ENCODE measurements around the gene MS4A4A. TPM values are rescaled to one million over a fixed set of nuclear protein-coding genes. Genes with fewer than 3 reads are reported as not detected.

MS4A4A gene
- total RNA-seq = 10 to 100 TPM; 27.8 to 55.8 (median 38.3) TPM

DNA sequence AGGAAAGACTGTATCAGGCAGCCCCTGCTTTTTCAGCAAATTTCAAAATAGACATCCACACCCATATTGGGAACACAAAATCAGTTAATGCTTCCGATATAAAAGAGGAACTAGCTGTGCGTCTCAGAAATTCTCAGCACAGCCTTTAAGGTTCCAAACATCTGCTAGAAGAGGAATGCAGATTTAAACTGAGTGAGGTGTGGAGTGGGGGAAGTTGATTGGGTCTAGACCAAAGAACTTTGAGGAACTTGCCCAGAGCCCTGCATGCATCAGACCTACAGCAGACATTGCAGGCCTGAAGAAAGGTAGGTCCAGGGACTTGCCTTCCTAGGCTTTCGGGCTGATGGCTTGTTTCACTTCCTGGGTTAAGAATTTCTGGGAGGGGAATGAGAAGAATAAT lies at the start of gene MS4A4A:
Gene MS4A4A (plus strand): TSS at position 255 of the 400 bp plus-strand sequence. CDS start 10 bp downstream, at position 265.
- Histone ChIP-seq H3K36me3 (no peaks in the 10 kb centered on the region), H3K4me1 (no peaks in the 10 kb centered on the region), H3K27me3 (no peaks in the 10 kb centered on the region), H3K4me3 (peak within 1 kb of the TSS in 1 of 4 donors; percentile 36), H3K9me3 (no peaks in the 10 kb centered on the region), H3K27ac (peak within 1 kb of the TSS in 3 of 4 donors; percentile 16 to 78 (median 52))
- 71 to 93% methylated on average over 3 of the region's 3 CpGs for WGBS, 2 donors
- no peak for TF ChIP-seq POLR2A (IDR thresholded peaks at IDR 0.05)
- TF ChIP-seq, protein P1, sequence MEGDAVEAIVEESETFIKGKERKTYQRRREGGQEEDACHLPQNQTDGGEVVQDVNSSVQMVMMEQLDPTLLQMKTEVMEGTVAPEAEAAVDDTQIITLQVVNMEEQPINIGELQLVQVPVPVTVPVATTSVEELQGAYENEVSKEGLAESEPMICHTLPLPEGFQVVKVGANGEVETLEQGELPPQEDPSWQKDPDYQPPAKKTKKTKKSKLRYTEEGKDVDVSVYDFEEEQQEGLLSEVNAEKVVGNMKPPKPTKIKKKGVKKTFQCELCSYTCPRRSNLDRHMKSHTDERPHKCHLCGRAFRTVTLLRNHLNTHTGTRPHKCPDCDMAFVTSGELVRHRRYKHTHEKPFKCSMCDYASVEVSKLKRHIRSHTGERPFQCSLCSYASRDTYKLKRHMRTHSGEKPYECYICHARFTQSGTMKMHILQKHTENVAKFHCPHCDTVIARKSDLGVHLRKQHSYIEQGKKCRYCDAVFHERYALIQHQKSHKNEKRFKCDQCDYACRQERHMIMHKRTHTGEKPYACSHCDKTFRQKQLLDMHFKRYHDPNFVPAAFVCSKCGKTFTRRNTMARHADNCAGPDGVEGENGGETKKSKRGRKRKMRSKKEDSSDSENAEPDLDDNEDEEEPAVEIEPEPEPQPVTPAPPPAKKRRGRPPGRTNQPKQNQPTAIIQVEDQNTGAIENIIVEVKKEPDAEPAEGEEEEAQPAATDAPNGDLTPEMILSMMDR (IDR thresholded peaks at IDR 0.05) = no peak
- peak; percentile 27 to 61 for TF ChIP-seq EP300 (IDR thresholded peaks at IDR 0.05)
- DNase-seq (ENCODE audit: low spot score in 2 of 2) = peak in 1 of 2 donors; percentile 30

DNA sequence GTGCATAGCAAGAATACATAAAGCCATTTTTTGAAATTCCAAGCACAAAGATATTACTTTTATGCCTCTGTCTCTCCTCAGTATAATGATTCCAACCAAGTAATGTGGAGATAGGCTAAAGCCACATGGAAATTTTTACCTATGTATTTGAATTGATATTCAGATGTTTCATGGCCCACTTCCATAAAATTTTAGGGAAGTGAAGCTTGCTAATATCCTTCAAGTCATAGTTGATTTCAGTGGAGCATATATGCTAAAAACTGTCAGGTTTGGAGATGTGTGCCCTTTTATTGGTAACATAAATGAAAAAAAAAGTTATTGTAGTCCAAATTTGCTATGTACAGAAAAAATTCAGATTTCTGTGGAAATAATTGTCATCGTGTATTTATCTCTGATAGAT lies 49.8 kb upstream of the MS4A4A start:
- no peak for TF ChIP-seq EP300 (IDR thresholded peaks at IDR 0.05)
- TF ChIP-seq, protein P1 (IDR thresholded peaks at IDR 0.05) = no peak
- TF ChIP-seq POLR2A (IDR thresholded peaks at IDR 0.05) = no peak
- no peaks in the 10 kb centered on the region for H3K36me3 ChIP-seq
- no peak overlapping the region for H3K27ac ChIP-seq
- no peak overlapping the region for H3K4me3 ChIP-seq
- 63 to 66% methylated on average over 1 of the region's 1 CpG for WGBS, 2 donors
- no peaks in the 10 kb centered on the region for H3K4me1 ChIP-seq
- no peaks in the 10 kb centered on the region for H3K9me3 ChIP-seq
- H3K27me3 ChIP-seq = no peaks in the 10 kb centered on the region
- no peak for DNase-seq (ENCODE audit: low spot score in 2 of 2)

DNA sequence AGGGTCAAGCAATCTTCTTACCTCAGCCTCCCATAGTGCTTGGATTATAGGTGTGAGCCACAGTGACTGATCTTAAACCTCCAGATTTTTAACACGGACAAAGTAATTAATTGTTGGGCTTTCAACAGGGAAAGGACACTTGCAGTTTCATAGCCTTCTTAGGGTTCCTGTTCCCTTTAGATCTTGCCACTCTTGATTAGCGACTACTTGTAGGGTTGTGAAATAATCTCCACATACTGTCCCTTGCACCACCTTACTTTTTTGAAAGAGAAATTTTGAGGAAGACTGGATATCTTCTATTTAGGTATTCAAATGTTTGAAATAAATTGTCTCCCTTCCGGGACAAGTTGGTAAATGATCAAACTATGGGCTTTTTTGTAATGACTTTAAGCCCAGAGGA lies 45.1 kb upstream of the MS4A4A start:
- Histone ChIP-seq H3K4me1 (no peaks in the 10 kb centered on the region), H3K27me3 (no peaks in the 10 kb centered on the region), H3K9me3 (no peaks in the 10 kb centered on the region), H3K27ac (no peak overlapping the region), H3K4me3 (no peak overlapping the region), H3K36me3 (no peaks in the 10 kb centered on the region)
- DNase-seq (ENCODE audit: low spot score in 2 of 2) = no peak
- 76 to 80% methylated on average over 3 of the region's 3 CpGs for WGBS, 2 donors
- TF ChIP-seq, protein P1 (IDR thresholded peaks at IDR 0.05) = no peak
- no peak for TF ChIP-seq EP300 (IDR thresholded peaks at IDR 0.05)
- TF ChIP-seq POLR2A (IDR thresholded peaks at IDR 0.05) = no peak

DNA sequence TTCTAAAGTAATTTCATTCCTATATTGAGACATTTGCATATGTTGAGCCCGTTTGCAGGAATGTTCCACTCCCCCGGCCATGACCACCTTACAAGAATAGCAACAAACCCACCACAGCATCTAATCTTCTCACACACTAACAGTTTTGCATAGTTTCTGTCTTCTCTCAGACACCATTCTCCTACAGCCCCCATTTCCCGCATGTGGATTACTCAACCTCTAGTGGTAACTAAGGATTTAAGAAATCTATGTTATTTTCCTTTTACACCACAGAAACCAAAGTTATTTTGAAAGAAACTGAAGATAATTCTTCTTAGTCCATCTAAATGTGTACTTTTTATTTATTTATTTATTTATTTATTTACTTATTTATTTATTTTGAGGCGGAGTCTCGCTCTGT lies 39.8 kb upstream of the MS4A4A start:
- Histone ChIP-seq H3K4me1 (no peaks in the 10 kb centered on the region), H3K36me3 (no peaks in the 10 kb centered on the region), H3K27me3 (no peaks in the 10 kb centered on the region), H3K27ac (no peak overlapping the region), H3K9me3 (no peaks in the 10 kb centered on the region), H3K4me3 (no peak overlapping the region)
- WGBS, 2 donors = 82 to 84% methylated on average over 5 of the region's 5 CpGs
- TF ChIP-seq, protein P1 (IDR thresholded peaks at IDR 0.05) = no peak
- TF ChIP-seq EP300 (IDR thresholded peaks at IDR 0.05) (no peak), POLR2A (IDR thresholded peaks at IDR 0.05) (no peak)
- DNase-seq (ENCODE audit: low spot score in 2 of 2) = no peak

DNA sequence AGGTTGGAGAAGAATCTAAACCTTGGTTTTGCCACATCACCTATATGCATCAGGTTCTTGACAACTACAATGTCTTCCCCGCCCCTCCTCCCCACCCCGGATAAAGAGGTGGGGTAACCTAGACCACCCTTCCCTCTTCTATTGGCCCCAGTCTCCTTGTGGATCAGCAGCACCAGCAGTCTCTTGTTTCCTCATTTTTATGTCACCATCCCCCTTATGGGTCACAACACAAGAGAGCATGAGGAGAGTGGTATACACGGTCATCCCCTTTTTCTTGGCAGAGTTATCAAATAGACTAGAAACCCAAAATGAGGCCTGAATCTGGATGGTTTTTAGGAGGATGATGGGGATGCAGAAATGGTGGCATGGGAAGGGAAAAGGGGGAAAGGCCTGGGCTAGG lies 38.7 kb upstream of the MS4A4A start:
- Histone ChIP-seq H3K36me3 (no peaks in the 10 kb centered on the region), H3K27me3 (no peaks in the 10 kb centered on the region), H3K4me3 (peak overlapping the region in 1 of 4 donors; percentile 31), H3K9me3 (no peaks in the 10 kb centered on the region), H3K4me1 (no peaks in the 10 kb centered on the region), H3K27ac (no peak overlapping the region)
- TF ChIP-seq EP300 (IDR thresholded peaks at IDR 0.05) (no peak), POLR2A (IDR thresholded peaks at IDR 0.05) (no peak)
- TF ChIP-seq, protein P1 (IDR thresholded peaks at IDR 0.05) = no peak
- no peak for DNase-seq (ENCODE audit: low spot score in 2 of 2)
- WGBS, 2 donors = 84 to 88% methylated on average over 3 of the region's 3 CpGs

All from tibial nerve (tissue), 4 donors.